HG03442 (cell line): Measurements from ENCODE around the gene PPP6R3.
"Not testable (repeated sequence)": the region's sequence is repeated elsewhere in the genome, so short reads cannot be mapped to it uniquely, and the experiment has no call there.

Experiments used
- ATAC-seq: cut with Tn5 transposase; IDR thresholded peaks from one replicate; pipeline ENCODE4 v1.9.1; 2021; ENCODE audit warnings: mild to moderate bottlenecking, moderate library complexity; ENCODE audit not compliant: unreplicated experiment

The PPP6R3 gene

GRCh38 chr11:68460741-68461574 is at the start of gene PPP6R3:
TSS of gene PPP6R3 (plus strand) at chr11:68460752. CDS start at chr11:68537665, 76,913 bp downstream.
- peak; percentile 14 for ATAC-seq

- no peak for ATAC-seq
Observed at GRCh38 chr11:68411501-68411991, 49.0 kb upstream of the PPP6R3 start.

GRCh38 chr11:68412593-68413475 is 47.7 kb upstream of the PPP6R3 start:
- no peak for ATAC-seq

GRCh38 chr11:68413591-68413999 is 47.0 kb upstream of the PPP6R3 start:
- no peak for ATAC-seq

GRCh38 chr11:68414496-68415221 is 45.9 kb upstream of the PPP6R3 start:
- no peak for ATAC-seq

GRCh38 chr11:68416070-68416578 is 44.4 kb upstream of the PPP6R3 start:
- ATAC-seq: no peak

- no peak for ATAC-seq
Observed at GRCh38 chr11:68418648-68419047, 41.9 kb upstream of the PPP6R3 start.

- ATAC-seq: no peak
Observed at GRCh38 chr11:68420171-68420570, 40.4 kb upstream of the PPP6R3 start.

- ATAC-seq: no peak
Observed at GRCh38 chr11:68423481-68423880, 37.1 kb upstream of the PPP6R3 start.

GRCh38 chr11:68424101-68424632 is 36.4 kb upstream of the PPP6R3 start:
- ATAC-seq: no peak

GRCh38 chr11:68424981-68425865 is 35.3 kb upstream of the PPP6R3 start:
- no peak for ATAC-seq

- ATAC-seq: no peak
Observed at GRCh38 chr11:68425866-68426380, 34.6 kb upstream of the PPP6R3 start.

- ATAC-seq: no peak
Observed at GRCh38 chr11:68429661-68430060, 30.9 kb upstream of the PPP6R3 start.

- ATAC-seq: no peak
Observed at GRCh38 chr11:68430384-68430783, 30.2 kb upstream of the PPP6R3 start.

GRCh38 chr11:68430801-68431200 is 29.8 kb upstream of the PPP6R3 start:
- ATAC-seq: no peak

- ATAC-seq: no peak
Observed at GRCh38 chr11:68431984-68432645, 28.4 kb upstream of the PPP6R3 start.

- ATAC-seq: no peak
Observed at GRCh38 chr11:68432874-68433273, 27.7 kb upstream of the PPP6R3 start.

GRCh38 chr11:68433541-68433940 is 27.0 kb upstream of the PPP6R3 start:
- no peak for ATAC-seq

- not testable (repeated sequence) for ATAC-seq
Observed at GRCh38 chr11:68434159-68434558, 26.4 kb upstream of the PPP6R3 start.
